ENCODE measurements around the gene VAMP8. TPM values are rescaled to one million over a fixed set of nuclear protein-coding genes. Genes with fewer than 3 reads are reported as not detected.
"Not testable (repeated sequence)": the region's sequence is repeated elsewhere in the genome, so short reads cannot be mapped to it uniquely, and the experiment has no call there.

VAMP8 gene
- total RNA-seq, 6 experiments from 2014 or later = 0.31 to 0.46 (median 0.35) TPM; not detected in 2

- no peak for DNase-seq
- peaks cover 54% of the 10 kb centered on the region for H3K4me1 Mint-ChIP-seq (ENCODE audit: low read depth)
- no peak for TF ChIP-seq CTCF (IDR thresholded peaks at IDR 0.05)
- no peaks in the 10 kb centered on the region for H3K9me3 Mint-ChIP-seq
- no peak overlapping the region for H3K4me3 Mint-ChIP-seq
- no peak overlapping the region for H3K27ac Mint-ChIP-seq
- peaks cover 4% of the 10 kb centered on the region; the same call in 1 of the 2 replicates for H3K36me3 Mint-ChIP-seq (ENCODE audit: low read depth)
- H3K27me3 Mint-ChIP-seq (ENCODE audit: insufficient read depth) = no peaks in the 10 kb centered on the region; the same call in 1 of the 2 replicates
Observed at GRCh38 chr2:85589181-85589580, 11.8 kb downstream of the VAMP8 start.

- peak overlapping the region; percentile 44 for H3K4me3 Mint-ChIP-seq
- H3K4me1 Mint-ChIP-seq (ENCODE audit: low read depth) = peaks cover 58% of the 10 kb centered on the region
- H3K27ac Mint-ChIP-seq = peak overlapping the region; percentile 86
Observed at GRCh38 chr2:85589982-85590791, 12.8 kb downstream of the VAMP8 start.

GRCh38 chr2:85590950-85591349, 13.6 kb downstream of the VAMP8 start:
- H3K4me3 Mint-ChIP-seq = no peak overlapping the region

More at GRCh38 chr2:85589982-85590791, 12.8 kb downstream of the VAMP8 start:
- no peak for TF ChIP-seq CTCF (IDR thresholded peaks at IDR 0.05)
- DNase-seq = peak; percentile 72
- H3K9me3 Mint-ChIP-seq = no peaks in the 10 kb centered on the region
- no peaks in the 10 kb centered on the region; the same call in 1 of the 2 replicates for H3K27me3 Mint-ChIP-seq (ENCODE audit: insufficient read depth)
- peaks cover 4% of the 10 kb centered on the region; the same call in 1 of the 2 replicates for H3K36me3 Mint-ChIP-seq (ENCODE audit: low read depth)

GRCh38 chr2:85591563-85591962, 14.2 kb downstream of the VAMP8 start:
- no peaks in the 10 kb centered on the region; the same call in 1 of the 2 replicates for H3K27me3 Mint-ChIP-seq (ENCODE audit: insufficient read depth)
- H3K36me3 Mint-ChIP-seq (ENCODE audit: low read depth) = peaks cover 4% of the 10 kb centered on the region; the same call in 1 of the 2 replicates
- TF ChIP-seq CTCF (IDR thresholded peaks at IDR 0.05) = no peak
- no peaks in the 10 kb centered on the region for H3K9me3 Mint-ChIP-seq
- DNase-seq = no peak
- H3K27ac Mint-ChIP-seq = peak overlapping the region; percentile 86; the same call in 1 of the 2 replicates
- no peak overlapping the region for H3K4me3 Mint-ChIP-seq
- peaks cover 51% of the 10 kb centered on the region for H3K4me1 Mint-ChIP-seq (ENCODE audit: low read depth)

More at GRCh38 chr2:85590950-85591349, 13.6 kb downstream of the VAMP8 start:
- H3K9me3 Mint-ChIP-seq = no peaks in the 10 kb centered on the region
- no peaks in the 10 kb centered on the region; the same call in 1 of the 2 replicates for H3K27me3 Mint-ChIP-seq (ENCODE audit: insufficient read depth)
- H3K36me3 Mint-ChIP-seq (ENCODE audit: low read depth) = peaks cover 4% of the 10 kb centered on the region; the same call in 1 of the 2 replicates
- TF ChIP-seq CTCF (IDR thresholded peaks at IDR 0.05) = no peak
- H3K4me1 Mint-ChIP-seq (ENCODE audit: low read depth) = peaks cover 50% of the 10 kb centered on the region
- no peak for DNase-seq
- H3K27ac Mint-ChIP-seq = peak overlapping the region; percentile 86

- H3K36me3 Mint-ChIP-seq (ENCODE audit: low read depth) = not testable (repeated sequence)
Observed at GRCh38 chr2:85592299-85592698, 14.9 kb downstream of the VAMP8 start.

GRCh38 chr2:85593023-85593422, 15.6 kb downstream of the VAMP8 start:
- no peaks in the 10 kb centered on the region for H3K9me3 Mint-ChIP-seq

More at GRCh38 chr2:85592299-85592698, 14.9 kb downstream of the VAMP8 start:
- H3K27ac Mint-ChIP-seq = peak overlapping the region; percentile 18; the same call in 1 of the 2 replicates
- not testable (repeated sequence) for H3K4me3 Mint-ChIP-seq; DNase-seq; H3K27me3 Mint-ChIP-seq (ENCODE audit: insufficient read depth); H3K9me3 Mint-ChIP-seq
- peaks cover 57% of the 10 kb centered on the region for H3K4me1 Mint-ChIP-seq (ENCODE audit: low read depth)

More at GRCh38 chr2:85593023-85593422, 15.6 kb downstream of the VAMP8 start:
- Mint-ChIP-seq H3K27me3 (ENCODE audit: insufficient read depth) (peaks cover 2% of the 10 kb centered on the region; the same call in 1 of the 2 replicates), H3K36me3 (ENCODE audit: low read depth) (peaks cover 4% of the 10 kb centered on the region; the same call in 1 of the 2 replicates), H3K27ac (no peak overlapping the region), H3K4me1 (ENCODE audit: low read depth) (peaks cover 51% of the 10 kb centered on the region), H3K4me3 (no peak overlapping the region)
- TF ChIP-seq CTCF (IDR thresholded peaks at IDR 0.05) = no peak
- DNase-seq = no peak
